GM12872 (cell line): Measurements from ENCODE around the gene SETD6.

Source experiments
- TF ChIP-seq, protein P1 (sequence below): IDR thresholded peaks from 3 replicates; pipeline ENCODE4 v1.5.1; 2011; ENCODE audit warnings: low read depth, mild to moderate bottlenecking, low read length, moderate library complexity; ENCODE audit not compliant: insufficient read depth

SETD6 gene

GRCh38 chr16:58511933-58512815, 3.1 kb upstream of the SETD6 start:
- TF ChIP-seq, protein P1, sequence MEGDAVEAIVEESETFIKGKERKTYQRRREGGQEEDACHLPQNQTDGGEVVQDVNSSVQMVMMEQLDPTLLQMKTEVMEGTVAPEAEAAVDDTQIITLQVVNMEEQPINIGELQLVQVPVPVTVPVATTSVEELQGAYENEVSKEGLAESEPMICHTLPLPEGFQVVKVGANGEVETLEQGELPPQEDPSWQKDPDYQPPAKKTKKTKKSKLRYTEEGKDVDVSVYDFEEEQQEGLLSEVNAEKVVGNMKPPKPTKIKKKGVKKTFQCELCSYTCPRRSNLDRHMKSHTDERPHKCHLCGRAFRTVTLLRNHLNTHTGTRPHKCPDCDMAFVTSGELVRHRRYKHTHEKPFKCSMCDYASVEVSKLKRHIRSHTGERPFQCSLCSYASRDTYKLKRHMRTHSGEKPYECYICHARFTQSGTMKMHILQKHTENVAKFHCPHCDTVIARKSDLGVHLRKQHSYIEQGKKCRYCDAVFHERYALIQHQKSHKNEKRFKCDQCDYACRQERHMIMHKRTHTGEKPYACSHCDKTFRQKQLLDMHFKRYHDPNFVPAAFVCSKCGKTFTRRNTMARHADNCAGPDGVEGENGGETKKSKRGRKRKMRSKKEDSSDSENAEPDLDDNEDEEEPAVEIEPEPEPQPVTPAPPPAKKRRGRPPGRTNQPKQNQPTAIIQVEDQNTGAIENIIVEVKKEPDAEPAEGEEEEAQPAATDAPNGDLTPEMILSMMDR, result peak; percentile 85

DNA sequence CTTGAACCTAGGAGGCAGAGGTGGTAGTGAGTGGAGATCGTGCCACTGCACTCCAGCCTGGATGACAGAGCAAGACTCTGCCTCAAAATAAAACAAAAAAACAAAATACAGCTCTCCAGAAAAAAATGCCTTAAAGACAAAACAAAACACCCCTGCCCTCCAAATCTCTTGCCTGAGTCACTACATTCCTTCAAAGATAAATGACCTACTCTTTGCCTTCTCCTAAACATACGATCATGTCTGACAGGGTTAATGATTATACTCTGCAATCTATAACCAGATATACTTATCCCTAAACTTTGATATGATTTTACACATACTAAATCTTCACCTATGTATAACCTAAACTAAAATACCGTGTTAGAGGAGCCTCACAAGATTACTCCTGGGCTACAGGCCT, 1.4 kb upstream of the SETD6 start:
- TF ChIP-seq, protein P1, result no peak

DNA sequence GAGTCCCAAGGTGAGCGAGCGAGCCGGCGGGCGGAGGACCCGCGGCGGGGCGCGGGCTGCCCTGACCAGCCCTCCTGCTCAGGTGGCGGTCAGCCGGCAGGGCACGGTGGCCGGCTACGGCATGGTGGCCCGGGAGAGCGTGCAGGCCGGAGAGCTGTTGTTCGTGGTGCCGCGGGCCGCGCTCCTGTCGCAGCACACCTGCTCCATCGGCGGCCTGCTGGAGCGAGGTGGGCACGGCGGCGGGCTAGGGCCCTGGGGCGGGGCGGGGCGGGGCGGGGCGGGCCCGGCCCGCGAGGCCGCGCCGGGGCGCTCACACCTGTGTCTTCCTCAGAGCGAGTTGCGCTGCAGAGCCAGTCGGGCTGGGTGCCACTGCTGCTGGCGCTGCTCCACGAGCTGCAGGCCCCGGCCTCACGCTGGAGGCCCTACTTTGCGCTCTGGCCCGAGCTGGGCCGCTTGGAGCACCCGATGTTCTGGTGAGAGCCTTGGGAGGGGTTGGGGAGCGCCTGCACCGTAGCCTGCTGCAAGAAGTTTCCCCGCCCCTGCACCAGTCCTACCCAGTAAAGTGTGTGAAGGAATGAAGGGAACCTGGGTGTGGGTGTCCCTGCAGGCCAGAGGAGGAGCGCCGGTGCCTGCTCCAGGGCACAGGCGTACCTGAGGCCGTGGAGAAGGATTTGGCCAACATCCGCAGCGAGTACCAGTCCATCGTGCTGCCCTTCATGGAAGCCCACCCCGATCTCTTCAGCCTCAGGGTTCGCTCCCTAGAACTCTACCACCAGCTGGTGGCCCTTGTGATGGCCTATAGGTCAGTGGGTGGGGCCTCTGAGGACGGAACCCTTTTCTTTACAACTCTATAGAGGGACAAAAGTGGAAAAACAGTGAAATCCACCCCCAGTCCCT, 802 bp downstream of the SETD6 start:
- TF ChIP-seq, protein P1, result no peak

GRCh38 chr16:58516768-58517107, 1.4 kb downstream of the SETD6 start:
- TF ChIP-seq, protein P1, result no peak

- TF ChIP-seq, protein P1, result no peak
Measured at GRCh38 chr16:58518083-58518979, 3.0 kb downstream of the SETD6 start.

DNA sequence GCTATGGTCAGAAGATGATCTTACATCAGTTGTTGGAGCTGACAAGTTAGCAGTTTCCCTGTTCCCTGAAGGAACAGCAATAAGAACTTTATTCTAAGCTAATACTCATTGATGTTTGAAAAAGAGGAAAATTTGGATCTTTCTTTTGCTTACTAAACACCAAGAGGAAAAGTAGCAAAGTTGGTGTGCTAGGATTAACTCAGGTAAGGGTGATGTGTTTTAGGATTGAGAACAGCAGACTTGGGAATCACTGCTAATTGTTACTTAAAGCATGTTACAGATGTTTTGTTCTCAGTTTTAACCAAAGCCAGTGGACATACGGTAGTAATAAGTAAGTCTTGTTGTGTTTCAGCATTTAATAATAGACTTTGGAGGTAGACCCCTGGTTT, 3.7 kb downstream of the SETD6 start:
- TF ChIP-seq, protein P1, result no peak

DNA sequence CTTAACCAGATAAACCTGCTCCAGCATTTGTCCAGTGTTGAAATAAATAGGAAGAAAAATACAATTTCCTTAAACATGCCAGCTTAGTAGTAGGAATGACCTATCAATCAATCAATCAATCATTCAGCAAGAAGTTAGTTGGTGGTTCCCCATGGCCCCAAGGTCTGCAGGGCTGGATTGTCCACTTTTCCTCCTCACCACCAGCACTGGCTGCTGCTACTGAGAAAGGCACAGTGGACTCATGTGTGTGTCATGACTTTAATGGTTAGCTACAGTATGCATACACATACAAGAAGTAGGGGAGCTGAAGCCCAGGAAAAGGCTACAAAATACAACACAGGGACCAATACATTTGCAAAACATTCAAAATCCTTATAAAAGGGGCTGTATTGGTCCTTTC, 4.4 kb downstream of the SETD6 start:
- TF ChIP-seq, protein P1, result no peak
